Thyroid gland (tissue), 4 donors: ENCODE measurements around the gene FBXL7. TPM values are rescaled to one million over a fixed set of nuclear protein-coding genes. Genes with fewer than 3 reads are reported as not detected.
A peak's percentile ranks its signal among the peaks of the same experiment; 100 is the strongest.

Source experiments
- DNase-seq, 2 donors: peaks; one replicate each; pipeline ENCODE4 v3.0.0-alpha.2; 2019
- H3K27ac ChIP-seq, 3 donors: fragments of 200-600 bp; sonication (generic); 1 replicate in 2 of 3; 2 replicates in 1 of 3; pipeline ENCODE4 v1.5.1; 2016 to 2019; ENCODE audit warnings: mild to moderate bottlenecking in 1 of 3, moderate library complexity in 1 of 3
- H3K27me3 ChIP-seq: fragments of 200-600 bp; sonication (generic); one replicate; pipeline ENCODE4 v1.5.1; 2019
- H3K36me3 ChIP-seq, 2 donors: fragments of 200-600 bp; sonication (generic); one replicate each; pipeline ENCODE4 v1.5.1; 2016 to 2019
- H3K4me1 ChIP-seq, 2 donors: fragments of 200-600 bp; sonication (generic); one replicate each; pipeline ENCODE4 v1.5.1; 2017 to 2019
- H3K4me3 ChIP-seq, 3 donors: fragments of 200-600 bp; sonication (generic); replicated peaks in 1 of 3; 1 replicate in 2 of 3; 2 replicates in 1 of 3; pipeline ENCODE4 v1.5.1; 2016; ENCODE audit warnings: mild to moderate bottlenecking in 1 of 3
- H3K9me3 ChIP-seq: fragments of 200-600 bp; sonication (generic); one replicate; pipeline ENCODE4 v1.5.1; 2017
- CTCF ChIP-seq, 6 experiments: fragments of 200-600 bp in 3 of 6; fragments of 450-650 bp in 3 of 6; sonication (generic) in 3 of 6; IDR thresholded peaks; one replicate each; pipeline ENCODE4 v1.5.1; 2016 to 2019; ENCODE audit warnings: antibody characterized with exemption in 6 of 6, mild to moderate bottlenecking in 2 of 6, inconsistent platforms in 1 of 6, moderate library complexity in 1 of 6
- POLR2A ChIP-seq, 2 donors: fragments of 450-650 bp; IDR thresholded peaks; one replicate each; pipeline ENCODE4 v1.6.1; 2017; ENCODE audit warnings: antibody characterized with exemption in 2 of 2, mild to moderate bottlenecking in 2 of 2, moderate library complexity in 1 of 2
- WGBS, 2 donors: methylation state at CpG; one replicate each; pipeline ENCODE4 v1.1.5; 2017; 5-methylcytosine and 5-hydroxymethylcytosine counted together
- intact Hi-C: fragments of 100-400 bp; cut with DNase I; formaldehyde crosslinking; loops from one replicate; pipeline ENCODE4 v1.15.1; 2023
- total RNA-seq, 4 donors: library from RNA; depleted of rRNA; stranded (reverse); fragments of >200 nt; gene quantifications; one replicate each; pipeline ENCODE4 v1.2.3, GENCODE V29; 2016

FBXL7 gene
- total RNA-seq, 4 donors from 2014 or later, result 6.4 to 11.8 (median 9.2) TPM

- WGBS, 2 donors, result 74 to 84% methylated on average over 3 of the region's 3 CpGs
- DNase-seq, result no peak
- Histone ChIP-seq H3K36me3 (no peaks in the 10 kb centered on the region), H3K9me3 (no peaks in the 10 kb centered on the region), H3K27me3 (no peaks in the 10 kb centered on the region), H3K4me3 (no peak overlapping the region), H3K27ac (no peak overlapping the region), H3K4me1 (no peaks in the 10 kb centered on the region)
- TF ChIP-seq CTCF (IDR thresholded peaks at IDR 0.05) (no peak), POLR2A (IDR thresholded peaks at IDR 0.05) (no peak)
- intact Hi-C loops, result no loop called here
These were observed 291.9 kb downstream of the FBXL7 start for GRCh38 chr5:15791859-15792258.

DNA sequence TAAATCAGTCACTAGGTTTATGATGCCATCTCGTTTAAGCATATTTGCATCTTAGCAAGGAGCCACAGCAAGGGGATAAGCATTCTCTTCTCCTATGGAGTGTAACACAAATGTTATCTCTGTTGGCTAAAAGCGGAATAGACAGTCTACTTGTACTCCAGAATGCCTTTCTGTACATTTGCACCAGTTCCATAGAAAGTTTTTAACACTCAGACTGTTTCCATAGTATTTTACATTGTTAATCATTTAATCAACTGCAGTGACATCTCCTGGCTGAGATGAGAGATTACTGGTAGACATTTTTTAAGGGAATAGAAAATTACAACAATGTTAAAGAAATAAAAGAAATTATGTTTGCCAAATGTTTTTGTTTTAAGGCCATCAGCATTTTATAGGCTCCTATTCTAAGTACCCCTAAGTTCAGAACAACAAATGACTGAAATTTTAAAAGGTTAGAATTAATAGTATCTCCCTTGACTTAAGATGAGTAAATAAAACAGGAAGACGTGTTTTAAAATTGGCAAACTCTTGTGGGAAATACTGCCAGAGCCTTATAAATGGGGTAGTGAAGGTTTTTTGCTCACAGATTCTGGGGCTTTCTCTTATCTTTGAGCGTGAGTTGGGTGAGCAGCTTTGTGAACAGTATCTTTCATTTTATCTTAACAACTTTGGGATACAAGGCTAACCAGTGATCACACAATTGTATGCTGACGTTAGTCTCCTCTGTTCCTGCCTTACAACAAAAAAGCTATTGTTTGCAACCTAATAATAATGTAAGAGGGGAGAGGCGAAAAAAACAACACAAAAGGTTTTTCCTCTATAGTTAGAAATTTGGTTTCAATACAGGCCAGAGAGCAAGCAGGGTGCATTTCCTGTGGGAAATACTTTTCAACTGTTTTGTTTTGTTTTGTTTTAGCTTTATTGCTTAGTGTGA, 294.3 kb downstream of the FBXL7 start:
- TF ChIP-seq CTCF (IDR thresholded peaks at IDR 0.05) (peak in 1 of 6 experiments; percentile 33), POLR2A (IDR thresholded peaks at IDR 0.05) (no peak)
- H3K4me1 ChIP-seq, result peaks cover 0 to 4% of the 10 kb centered on the region in 2 donors
- WGBS, 2 donors, result 57 to 63% methylated on average over 6 of the region's 6 CpGs
- H3K9me3 ChIP-seq, result no peaks in the 10 kb centered on the region
- H3K4me3 ChIP-seq, result no peak overlapping the region
- no peak for DNase-seq
- intact Hi-C loops, result no loop called here
- no peak overlapping the region for H3K27ac ChIP-seq
- H3K27me3 ChIP-seq, result no peaks in the 10 kb centered on the region
- no peaks in the 10 kb centered on the region for H3K36me3 ChIP-seq

DNA sequence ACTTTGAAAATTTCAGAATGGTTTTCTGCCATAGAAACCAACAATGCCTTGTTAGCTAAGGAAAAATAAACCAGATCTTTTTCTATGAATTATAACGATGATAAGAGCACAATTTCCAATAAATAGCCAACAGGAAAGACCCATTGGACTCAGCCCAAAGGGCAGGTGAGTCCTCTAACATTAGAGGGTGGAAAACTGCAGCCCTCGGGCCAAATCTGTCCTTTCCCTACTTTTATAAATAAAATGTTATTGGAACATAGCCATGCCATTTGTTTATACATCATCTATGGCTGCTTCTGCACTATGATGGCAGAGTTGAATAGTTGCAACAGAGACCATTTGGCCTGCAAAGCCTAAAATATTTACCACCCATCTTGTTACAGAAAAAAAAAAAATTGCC, 296.1 kb downstream of the FBXL7 start:
- H3K9me3 ChIP-seq, result no peaks in the 10 kb centered on the region
- TF ChIP-seq CTCF (IDR thresholded peaks at IDR 0.05) (no peak), POLR2A (IDR thresholded peaks at IDR 0.05) (no peak)
- no peak for DNase-seq
- no peak overlapping the region for H3K27ac ChIP-seq
- H3K4me1 ChIP-seq, result peaks cover 0 to 4% of the 10 kb centered on the region in 2 donors
- no peaks in the 10 kb centered on the region for H3K36me3 ChIP-seq
- H3K4me3 ChIP-seq, result no peak overlapping the region
- H3K27me3 ChIP-seq, result no peaks in the 10 kb centered on the region
- intact Hi-C loops, result no loop called here
- 76 to 77% methylated on average over 2 of the region's 2 CpGs for WGBS, 2 donors

DNA sequence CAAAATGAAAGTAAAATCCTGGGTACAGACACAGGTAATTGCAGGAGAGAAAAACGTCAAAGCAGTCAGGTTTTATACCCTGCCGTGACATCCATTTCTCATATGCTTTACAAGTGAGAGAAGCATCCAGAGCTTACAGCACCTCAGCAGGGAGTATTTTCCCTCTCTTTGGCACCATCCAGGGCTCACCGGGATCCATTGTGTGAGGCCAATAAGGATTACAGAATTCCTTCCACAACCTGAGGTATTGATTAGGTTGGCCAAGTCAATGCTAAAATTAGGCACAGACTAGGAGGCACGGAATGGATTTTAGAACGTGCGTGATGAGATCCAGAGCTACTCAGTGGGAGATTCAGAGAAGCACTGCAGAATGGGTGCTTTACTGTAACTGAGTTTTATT, 296.6 kb downstream of the FBXL7 start:
- TF ChIP-seq POLR2A (IDR thresholded peaks at IDR 0.05) (no peak), CTCF (IDR thresholded peaks at IDR 0.05) (no peak)
- Histone ChIP-seq H3K4me3 (no peak overlapping the region), H3K9me3 (no peaks in the 10 kb centered on the region), H3K36me3 (no peaks in the 10 kb centered on the region), H3K27ac (no peak overlapping the region), H3K4me1 (peaks cover 0 to 4% of the 10 kb centered on the region in 2 donors), H3K27me3 (no peaks in the 10 kb centered on the region)
- DNase-seq, result no peak
- intact Hi-C loops, result no loop called here
- WGBS, 2 donors, result 87 to 96% methylated on average over 6 of the region's 6 CpGs

GRCh38 chr5:15797116-15797515, 297.1 kb downstream of the FBXL7 start:
- WGBS, 2 donors, result 50 to 88% methylated on average over 1 of the region's 1 CpG
- H3K36me3 ChIP-seq, result no peaks in the 10 kb centered on the region
- H3K4me3 ChIP-seq, result no peak overlapping the region
- peaks cover 0 to 4% of the 10 kb centered on the region in 2 donors for H3K4me1 ChIP-seq
- no peaks in the 10 kb centered on the region for H3K9me3 ChIP-seq
- intact Hi-C loops, result no loop called here
- no peak for TF ChIP-seq POLR2A (IDR thresholded peaks at IDR 0.05)
- TF ChIP-seq CTCF (IDR thresholded peaks at IDR 0.05), result no peak
- H3K27ac ChIP-seq, result no peak overlapping the region
- DNase-seq, result no peak
- no peaks in the 10 kb centered on the region for H3K27me3 ChIP-seq
